ENCODE measurements around the gene ACACA. TPM values are rescaled to one million over a fixed set of nuclear protein-coding genes. Genes with fewer than 3 reads are reported as not detected.

The ACACA gene
- total RNA-seq, 3 donors from 2014 or later (not counting 1 experiment from before 2014, with no cell fraction given) = 22.9 to 23.9 (median 23.6) TPM

DNA sequence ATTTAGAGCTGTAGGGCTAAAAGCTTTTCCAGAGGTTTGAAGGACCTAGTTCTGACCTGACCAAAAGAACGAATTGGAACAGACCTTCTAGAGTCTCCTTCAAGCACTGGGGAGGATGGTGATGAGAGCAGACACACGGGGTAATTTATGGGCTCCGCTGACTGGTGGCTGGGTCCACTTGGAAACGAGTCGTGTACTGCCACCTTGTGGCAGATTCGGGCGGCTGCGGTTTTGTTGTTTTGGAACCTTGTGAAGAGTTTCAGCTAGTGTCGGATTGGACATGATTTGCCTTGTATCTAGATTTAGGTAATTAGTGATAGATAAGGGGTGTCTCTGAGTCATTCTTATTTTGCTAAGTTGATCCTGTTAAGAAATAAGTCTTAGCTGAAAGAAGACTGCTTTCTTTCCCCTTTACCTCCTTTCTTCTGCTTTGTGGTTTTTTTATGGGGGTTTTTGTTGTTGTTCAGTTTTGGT, 359.0 kb downstream of the ACACA start:
- Mint-ChIP-seq H3K4me3 (peak overlapping the region; percentile 1), H3K4me1 (peaks cover 14 to 15% of the 10 kb centered on the region in 2 donors), H3K36me3 (no peaks in the 10 kb centered on the region), H3K27ac (peak overlapping the region; percentile 69 to 83), H3K9me3 (no peaks in the 10 kb centered on the region), H3K27me3 (ENCODE audit: low read depth in 2 of 2) (no peaks in the 10 kb centered on the region)
- 9% methylated on average over 9 of the region's 9 CpGs for WGBS (ENCODE audit: insufficient coverage)
- DNase-seq (peak; percentile 66 to 87), ATAC-seq (peak; percentile 86 to 96 (median 93))
- peaks cover 33% of the 10 kb centered on the region for H3K36me3 ChIP-seq (ENCODE audit: control insufficient read depth, insufficient read depth, low read length)
- no peak overlapping the region for H3K4me3 ChIP-seq (ENCODE audit: low read length)
- no peaks in the 10 kb centered on the region for H3K9me3 ChIP-seq (ENCODE audit: control insufficient read depth, insufficient read depth, low read length)
- H3K27ac ChIP-seq (ENCODE audit: low read length) = no peak overlapping the region
- H3K4me1 ChIP-seq (ENCODE audit: control insufficient read depth, insufficient read depth, low read length) = peaks cover 4% of the 10 kb centered on the region
- intact Hi-C loops (cut with micrococcal nuclease) = loop anchor here (1.0 to 10.0 kb wide), 3 partner anchors 187 to 445 kb away; no protein-coding TSS in a partner anchor
- no peaks in the 10 kb centered on the region for H3K27me3 ChIP-seq (ENCODE audit: control insufficient read depth, insufficient read depth, low read length)
- TF ChIP-seq, protein P1, sequence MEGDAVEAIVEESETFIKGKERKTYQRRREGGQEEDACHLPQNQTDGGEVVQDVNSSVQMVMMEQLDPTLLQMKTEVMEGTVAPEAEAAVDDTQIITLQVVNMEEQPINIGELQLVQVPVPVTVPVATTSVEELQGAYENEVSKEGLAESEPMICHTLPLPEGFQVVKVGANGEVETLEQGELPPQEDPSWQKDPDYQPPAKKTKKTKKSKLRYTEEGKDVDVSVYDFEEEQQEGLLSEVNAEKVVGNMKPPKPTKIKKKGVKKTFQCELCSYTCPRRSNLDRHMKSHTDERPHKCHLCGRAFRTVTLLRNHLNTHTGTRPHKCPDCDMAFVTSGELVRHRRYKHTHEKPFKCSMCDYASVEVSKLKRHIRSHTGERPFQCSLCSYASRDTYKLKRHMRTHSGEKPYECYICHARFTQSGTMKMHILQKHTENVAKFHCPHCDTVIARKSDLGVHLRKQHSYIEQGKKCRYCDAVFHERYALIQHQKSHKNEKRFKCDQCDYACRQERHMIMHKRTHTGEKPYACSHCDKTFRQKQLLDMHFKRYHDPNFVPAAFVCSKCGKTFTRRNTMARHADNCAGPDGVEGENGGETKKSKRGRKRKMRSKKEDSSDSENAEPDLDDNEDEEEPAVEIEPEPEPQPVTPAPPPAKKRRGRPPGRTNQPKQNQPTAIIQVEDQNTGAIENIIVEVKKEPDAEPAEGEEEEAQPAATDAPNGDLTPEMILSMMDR (IDR thresholded peaks at IDR 0.05) = peak; percentile 81

DNA sequence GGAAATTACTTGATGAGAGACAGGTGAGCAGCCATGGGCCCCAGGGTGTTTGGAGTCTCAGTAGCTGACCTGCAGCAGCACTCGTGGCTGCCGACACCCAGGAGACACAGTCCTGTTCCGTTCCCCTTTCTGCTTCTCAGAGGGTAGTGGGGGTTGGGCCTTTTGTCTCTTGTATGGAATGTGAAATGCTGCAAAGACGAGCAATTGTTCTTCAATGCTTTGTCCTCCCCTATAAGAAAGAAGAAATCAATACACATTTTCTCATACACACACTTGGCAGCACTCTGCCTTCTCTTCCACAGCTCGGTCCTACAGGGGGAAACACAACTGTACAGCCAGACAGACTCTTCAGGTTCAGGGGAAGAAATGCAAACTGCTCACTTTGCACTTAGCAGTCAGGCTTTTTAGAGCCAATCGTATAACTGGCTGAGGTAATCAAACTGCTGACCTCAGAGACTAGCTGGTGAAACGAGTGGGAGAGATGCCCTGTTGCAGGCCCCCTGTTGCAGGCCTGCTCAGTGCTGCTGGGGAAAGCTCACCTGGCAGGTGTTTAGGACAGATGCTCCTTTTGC, 361.2 kb downstream of the ACACA start:
- no peak overlapping the region for H3K4me3 ChIP-seq (ENCODE audit: low read length)
- H3K36me3 Mint-ChIP-seq = no peaks in the 10 kb centered on the region
- intact Hi-C loops (cut with micrococcal nuclease) = loop anchor here (10.0 kb wide), 1 partner anchor 189 kb away; no protein-coding TSS in a partner anchor
- H3K9me3 ChIP-seq (ENCODE audit: control insufficient read depth, insufficient read depth, low read length) = no peaks in the 10 kb centered on the region
- peak overlapping the region; percentile 26 to 43 for H3K27ac Mint-ChIP-seq
- H3K9me3 Mint-ChIP-seq = no peaks in the 10 kb centered on the region
- DNase-seq (no peak), ATAC-seq (no peak)
- TF ChIP-seq, protein P1 (IDR thresholded peaks at IDR 0.05) = no peak
- peaks cover 22% of the 10 kb centered on the region for H3K36me3 ChIP-seq (ENCODE audit: control insufficient read depth, insufficient read depth, low read length)
- H3K27ac ChIP-seq (ENCODE audit: low read length) = no peak overlapping the region
- no peak overlapping the region for H3K4me3 Mint-ChIP-seq
- no peaks in the 10 kb centered on the region for H3K27me3 Mint-ChIP-seq (ENCODE audit: low read depth in 2 of 2)
- peaks cover 4% of the 10 kb centered on the region for H3K4me1 ChIP-seq (ENCODE audit: control insufficient read depth, insufficient read depth, low read length)
- 71% methylated on average over 7 of the region's 7 CpGs for WGBS (ENCODE audit: insufficient coverage)
- peaks cover 14 to 15% of the 10 kb centered on the region in 2 donors for H3K4me1 Mint-ChIP-seq
- H3K27me3 ChIP-seq (ENCODE audit: control insufficient read depth, insufficient read depth, low read length) = no peaks in the 10 kb centered on the region

DNA sequence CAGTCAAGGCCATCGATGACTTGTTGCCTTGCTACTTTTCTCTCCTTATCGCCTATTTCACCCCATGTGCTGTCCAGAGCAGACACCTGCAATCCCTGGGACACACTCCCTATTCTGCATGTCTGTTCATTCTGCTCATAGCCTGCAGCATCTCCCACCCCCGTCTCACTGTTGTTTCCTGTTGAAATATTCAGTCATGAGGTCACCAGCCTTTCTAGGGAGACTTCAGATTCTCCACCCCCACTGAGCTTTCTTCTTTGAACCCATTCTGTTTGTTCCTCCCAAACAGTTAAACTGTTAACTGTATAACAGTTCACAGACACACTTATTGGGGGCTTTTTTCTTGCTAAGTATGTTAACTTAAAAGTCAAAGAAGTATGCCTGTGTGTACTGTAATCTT, 363.4 kb downstream of the ACACA start:
- no peak for ATAC-seq
- TF ChIP-seq, protein P1 (IDR thresholded peaks at IDR 0.05) = no peak
- DNase-seq = no peak
- no peaks in the 10 kb centered on the region for H3K9me3 Mint-ChIP-seq
- no peak overlapping the region for H3K27ac Mint-ChIP-seq
- Histone ChIP-seq H3K4me1 (ENCODE audit: control insufficient read depth, insufficient read depth, low read length) (peaks cover 4% of the 10 kb centered on the region), H3K4me3 (ENCODE audit: low read length) (no peak overlapping the region), H3K36me3 (ENCODE audit: control insufficient read depth, insufficient read depth, low read length) (peaks cover 27% of the 10 kb centered on the region), H3K27me3 (ENCODE audit: control insufficient read depth, insufficient read depth, low read length) (no peaks in the 10 kb centered on the region), H3K27ac (ENCODE audit: low read length) (no peak overlapping the region), H3K9me3 (ENCODE audit: control insufficient read depth, insufficient read depth, low read length) (no peaks in the 10 kb centered on the region)
- H3K36me3 Mint-ChIP-seq = no peaks in the 10 kb centered on the region
- peaks cover 14 to 17% of the 10 kb centered on the region in 2 donors for H3K4me1 Mint-ChIP-seq
- H3K4me3 Mint-ChIP-seq = no peak overlapping the region
- intact Hi-C loops (cut with micrococcal nuclease) = loop anchor here (10.0 kb wide), 1 partner anchor 192 kb away; no protein-coding TSS in a partner anchor
- WGBS (ENCODE audit: insufficient coverage) = 87% methylated on average over 3 of the region's 3 CpGs
- no peaks in the 10 kb centered on the region for H3K27me3 Mint-ChIP-seq (ENCODE audit: low read depth in 2 of 2)
